ENCODE results near the gene PABPN1L.

DNA sequence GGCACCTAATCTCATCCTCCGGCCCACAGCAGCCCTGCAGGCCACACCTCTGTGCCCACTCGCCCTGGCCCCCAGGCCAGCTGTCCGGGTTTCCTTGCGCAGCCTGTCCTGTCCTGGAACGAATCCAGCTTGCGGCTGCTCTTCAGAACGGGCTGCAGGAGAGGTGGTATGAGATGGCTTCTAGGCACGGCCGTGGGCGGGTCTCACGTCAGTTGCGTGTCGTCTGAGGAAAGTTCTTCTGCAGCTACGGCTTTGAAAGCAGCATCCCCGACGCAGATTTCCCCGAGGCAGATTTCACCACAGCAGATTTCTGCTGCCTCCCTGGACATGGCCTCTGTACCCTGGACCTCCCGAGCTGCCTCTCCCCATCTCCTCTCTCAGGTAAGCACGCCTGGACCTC lies 27.9 kb downstream of the PABPN1L start:
- TF ChIP-seq, protein P1, sequence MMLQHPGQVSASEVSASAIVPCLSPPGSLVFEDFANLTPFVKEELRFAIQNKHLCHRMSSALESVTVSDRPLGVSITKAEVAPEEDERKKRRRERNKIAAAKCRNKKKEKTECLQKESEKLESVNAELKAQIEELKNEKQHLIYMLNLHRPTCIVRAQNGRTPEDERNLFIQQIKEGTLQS (IDR thresholded peaks at IDR 0.05; ENCODE audit: insufficient read depth, low read depth, low read length), result no peak
- TF ChIP-seq TBP (IDR thresholded peaks at IDR 0.05; ENCODE audit: low read depth, low read length) (no peak), GABPA (IDR thresholded peaks at IDR 0.05; ENCODE audit: borderline replicate concordance, insufficient read depth, low read length) (no peak), SIX5 (IDR thresholded peaks at IDR 0.05; ENCODE audit: low read depth, low read length) (no peak), NANOG (IDR thresholded peaks at IDR 0.05; ENCODE audit: insufficient read depth, low read depth, low read length, poor library complexity, severe bottlenecking) (no peak), BACH1 (IDR thresholded peaks at IDR 0.05; ENCODE audit: low read length) (no peak), POLR2A (IDR thresholded peaks at IDR 0.05; ENCODE audit: control extremely low read depth in 1 of 2, low read depth in 2 of 2, low read length in 2 of 2) (no peak), POLR2AphosphoS5 (IDR thresholded peaks at IDR 0.05; ENCODE audit: low read depth, low read length) (no peak), YY1 (IDR thresholded peaks at IDR 0.05; ENCODE audit: low read depth, low read length) (no peak), ASH2L (IDR thresholded peaks at IDR 0.05; ENCODE audit: low read length) (no peak), EZH2 (IDR thresholded peaks at IDR 0.05; ENCODE audit: low read depth, low read length, severe bottlenecking) (no peak)
- TF ChIP-seq, protein P2, sequence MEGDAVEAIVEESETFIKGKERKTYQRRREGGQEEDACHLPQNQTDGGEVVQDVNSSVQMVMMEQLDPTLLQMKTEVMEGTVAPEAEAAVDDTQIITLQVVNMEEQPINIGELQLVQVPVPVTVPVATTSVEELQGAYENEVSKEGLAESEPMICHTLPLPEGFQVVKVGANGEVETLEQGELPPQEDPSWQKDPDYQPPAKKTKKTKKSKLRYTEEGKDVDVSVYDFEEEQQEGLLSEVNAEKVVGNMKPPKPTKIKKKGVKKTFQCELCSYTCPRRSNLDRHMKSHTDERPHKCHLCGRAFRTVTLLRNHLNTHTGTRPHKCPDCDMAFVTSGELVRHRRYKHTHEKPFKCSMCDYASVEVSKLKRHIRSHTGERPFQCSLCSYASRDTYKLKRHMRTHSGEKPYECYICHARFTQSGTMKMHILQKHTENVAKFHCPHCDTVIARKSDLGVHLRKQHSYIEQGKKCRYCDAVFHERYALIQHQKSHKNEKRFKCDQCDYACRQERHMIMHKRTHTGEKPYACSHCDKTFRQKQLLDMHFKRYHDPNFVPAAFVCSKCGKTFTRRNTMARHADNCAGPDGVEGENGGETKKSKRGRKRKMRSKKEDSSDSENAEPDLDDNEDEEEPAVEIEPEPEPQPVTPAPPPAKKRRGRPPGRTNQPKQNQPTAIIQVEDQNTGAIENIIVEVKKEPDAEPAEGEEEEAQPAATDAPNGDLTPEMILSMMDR (IDR thresholded peaks at IDR 0.05; ENCODE audit: control extremely low read depth in 1 of 3, insufficient read depth in 1 of 3, low read depth in 1 of 3, low read length in 3 of 3), result no peak

All from H1 (cell line).